Osteoblast (primary cell): Measurements from ENCODE around the gene NEURL1B. TPM values are rescaled to one million over a fixed set of nuclear protein-coding genes. Genes with fewer than 3 reads are reported as not detected.
A peak's percentile ranks its signal among the peaks of the same experiment; 100 is the strongest.

Source experiments
- DNase-seq: peaks from one replicate; pipeline ENCODE4 v3.0.0; 2011; ENCODE audit warnings: low spot score, mixed read lengths; ENCODE audit not compliant: insufficient read length; ENCODE audit errors: missing footprints
- H2AFZ ChIP-seq: 2 replicates; pipeline ENCODE4 v1.6.0; 2011; ENCODE audit warnings: mild to moderate bottlenecking, low read length
- H3K27ac ChIP-seq: 2 replicates; pipeline ENCODE4 v1.5.1; 2011; ENCODE audit warnings: mild to moderate bottlenecking, low read depth, low read length, moderate library complexity
- H3K27me3 ChIP-seq: 2 replicates; pipeline ENCODE4 v1.6.0; 2012; ENCODE audit warnings: mild to moderate bottlenecking, control low read depth, inconsistent platforms, low read length, moderate library complexity; ENCODE audit not compliant: insufficient read depth
- H3K36me3 ChIP-seq: 2 replicates; pipeline ENCODE4 v1.5.1; 2011; ENCODE audit warnings: mild to moderate bottlenecking, low read length, control low read depth, moderate library complexity; ENCODE audit not compliant: insufficient read depth
- H3K4me1 ChIP-seq: 2 replicates; pipeline ENCODE4 v1.5.1; 2011; ENCODE audit warnings: mild to moderate bottlenecking, low read length, control low read depth, moderate library complexity; ENCODE audit not compliant: insufficient read depth
- H3K4me2 ChIP-seq: 2 replicates; pipeline ENCODE4 v1.6.0; 2011; ENCODE audit warnings: mild to moderate bottlenecking, low read length; ENCODE audit not compliant: insufficient read depth
- H3K4me3 ChIP-seq: fragments of 200-600 bp; sonication (generic); 3 replicates; pipeline ENCODE4 v1.5.1; 2012; ENCODE audit warnings: mild to moderate bottlenecking, low read length, inconsistent platforms; ENCODE audit not compliant: insufficient read depth
- H3K79me2 ChIP-seq: 2 replicates; pipeline ENCODE4 v1.6.0; 2012; ENCODE audit warnings: mild to moderate bottlenecking, low read length, control low read depth, inconsistent platforms; ENCODE audit not compliant: insufficient read depth
- H3K9me3 ChIP-seq: 2 replicates; pipeline ENCODE4 v1.5.1; 2011; ENCODE audit warnings: low read depth, low read length, control low read depth
- H4K20me1 ChIP-seq: 2 replicates; pipeline ENCODE4 v1.6.0; 2012; ENCODE audit warnings: mild to moderate bottlenecking, low read length, control low read depth; ENCODE audit not compliant: insufficient read depth
- CTCF ChIP-seq: IDR thresholded peaks from 2 replicates; pipeline ENCODE4 v1.5.1; 2011; ENCODE audit warnings: mild to moderate bottlenecking, low read depth, low read length, moderate library complexity; ENCODE audit errors: extremely low read depth
- total RNA-seq: library from RNA; depleted of rRNA; stranded (reverse); fragments of >200 nt; gene quantifications from 2 replicates; pipeline ENCODE4 v1.2.3, GENCODE V29; 2012

Gene NEURL1B
- total RNA-seq, 1 donor, result 0.36 TPM

- Histone ChIP-seq H3K4me3 (no peak overlapping the region), H3K9me3 (no peaks in the 10 kb centered on the region), H3K36me3 (no peaks in the 10 kb centered on the region), H3K4me2 (no peak overlapping the region), H3K4me1 (peaks cover 12% of the 10 kb centered on the region), H3K27ac (no peak overlapping the region), H3K79me2 (no peaks in the 10 kb centered on the region), H3K27me3 (no peaks in the 10 kb centered on the region), H2AFZ (no peak overlapping the region), H4K20me1 (no peaks in the 10 kb centered on the region)
- TF ChIP-seq CTCF, result no peak
- peak; percentile 6 for DNase-seq
These were observed 71.5 kb downstream of the NEURL1B start for GRCh38 chr5:172712610-172713009.

- peak; percentile 82 for TF ChIP-seq CTCF
- Histone ChIP-seq H2AFZ (peak overlapping the region; percentile 72), H3K4me3 (peak overlapping the region; percentile 34), H4K20me1 (no peaks in the 10 kb centered on the region), H3K4me2 (peak overlapping the region; percentile 67), H3K27ac (no peak overlapping the region), H3K9me3 (no peaks in the 10 kb centered on the region), H3K4me1 (peaks cover 12% of the 10 kb centered on the region), H3K27me3 (no peaks in the 10 kb centered on the region), H3K36me3 (no peaks in the 10 kb centered on the region), H3K79me2 (no peaks in the 10 kb centered on the region)
- DNase-seq, result peak; percentile 91
These were observed 72.2 kb downstream of the NEURL1B start for GRCh38 chr5:172713113-172713808.

- Histone ChIP-seq H3K4me3 (no peak overlapping the region), H3K27ac (no peak overlapping the region), H3K4me1 (peaks cover 12% of the 10 kb centered on the region), H2AFZ (no peak overlapping the region), H3K9me3 (no peaks in the 10 kb centered on the region), H3K4me2 (no peak overlapping the region), H3K79me2 (no peaks in the 10 kb centered on the region), H3K27me3 (no peaks in the 10 kb centered on the region), H4K20me1 (no peaks in the 10 kb centered on the region), H3K36me3 (no peaks in the 10 kb centered on the region)
- DNase-seq, result peak; percentile 52
- no peak for TF ChIP-seq CTCF
These were observed 72.9 kb downstream of the NEURL1B start for GRCh38 chr5:172713809-172714490.
